Measurements from ENCODE around the gene SLC44A3.
"Not testable (repeated sequence)": the region's sequence is repeated elsewhere in the genome, so short reads cannot be mapped to it uniquely, and the experiment has no call there.

The SLC44A3 gene

GRCh38 chr1:94836891-94837290 is 16.7 kb downstream of the SLC44A3 start:
- no peak for DNase-seq (ENCODE audit: low spot score)

GRCh38 chr1:94840381-94840780 is 20.2 kb downstream of the SLC44A3 start:
- not testable (repeated sequence) for DNase-seq (ENCODE audit: low spot score)

GRCh38 chr1:94840808-94841207 is 20.7 kb downstream of the SLC44A3 start:
- no peak for DNase-seq (ENCODE audit: low spot score)

GRCh38 chr1:94843430-94843829 is 23.3 kb downstream of the SLC44A3 start:
- no peak for DNase-seq (ENCODE audit: low spot score)

- no peak for DNase-seq (ENCODE audit: low spot score)
These were observed 23.7 kb downstream of the SLC44A3 start for GRCh38 chr1:94843846-94844245.

GRCh38 chr1:94846308-94846707 is 26.2 kb downstream of the SLC44A3 start:
- DNase-seq (ENCODE audit: low spot score) = no peak

GRCh38 chr1:94851571-94851970 is 31.4 kb downstream of the SLC44A3 start:
- DNase-seq (ENCODE audit: low spot score) = no peak

- no peak for DNase-seq (ENCODE audit: low spot score)
These were observed 32.6 kb downstream of the SLC44A3 start for GRCh38 chr1:94852788-94853187.

- peak; percentile 91 for DNase-seq (ENCODE audit: low spot score)
These were observed 34.5 kb downstream of the SLC44A3 start for GRCh38 chr1:94854458-94855306.

GRCh38 chr1:94855307-94855700 is 35.1 kb downstream of the SLC44A3 start:
- DNase-seq (ENCODE audit: low spot score) = no peak

- no peak for DNase-seq (ENCODE audit: low spot score)
These were observed 35.8 kb downstream of the SLC44A3 start for GRCh38 chr1:94856004-94856403.

- no peak for DNase-seq (ENCODE audit: low spot score)
These were observed 36.7 kb downstream of the SLC44A3 start for GRCh38 chr1:94856868-94857267.

- no peak for DNase-seq (ENCODE audit: low spot score)
These were observed 38.1 kb downstream of the SLC44A3 start for GRCh38 chr1:94858276-94858675.

- no peak for DNase-seq (ENCODE audit: low spot score)
These were observed 39.0 kb downstream of the SLC44A3 start for GRCh38 chr1:94859174-94859573.

- no peak for DNase-seq (ENCODE audit: low spot score)
These were observed 42.6 kb downstream of the SLC44A3 start for GRCh38 chr1:94862718-94863117.

- no peak for DNase-seq (ENCODE audit: low spot score)
These were observed 43.2 kb downstream of the SLC44A3 start for GRCh38 chr1:94863297-94863911.

GRCh38 chr1:94863919-94864318 is 43.8 kb downstream of the SLC44A3 start:
- peak; percentile 75 for DNase-seq (ENCODE audit: low spot score)

GRCh38 chr1:94864821-94865220 is 44.7 kb downstream of the SLC44A3 start:
- DNase-seq (ENCODE audit: low spot score) = no peak

GRCh38 chr1:94865360-94865759 is 45.2 kb downstream of the SLC44A3 start:
- no peak for DNase-seq (ENCODE audit: low spot score)

GRCh38 chr1:94866164-94866807 is 46.1 kb downstream of the SLC44A3 start:
- DNase-seq (ENCODE audit: low spot score) = no peak

- no peak for DNase-seq (ENCODE audit: low spot score)
These were observed 50.9 kb downstream of the SLC44A3 start for GRCh38 chr1:94871031-94871430.

GRCh38 chr1:94872771-94873495 is 52.8 kb downstream of the SLC44A3 start:
- DNase-seq (ENCODE audit: low spot score) = no peak

Data from kidney capillary endothelial cell (primary cell).